NCI-H748 treated with DMSO at 0.1 percent for 48 hours (cell line): ENCODE data around the gene TMEM145.

ENCODE experiments used
- DNase-seq: peaks from one replicate; lab custom pipeline; 2025; lab: John Stamatoyannopoulos, UW

The TMEM145 gene

DNA sequence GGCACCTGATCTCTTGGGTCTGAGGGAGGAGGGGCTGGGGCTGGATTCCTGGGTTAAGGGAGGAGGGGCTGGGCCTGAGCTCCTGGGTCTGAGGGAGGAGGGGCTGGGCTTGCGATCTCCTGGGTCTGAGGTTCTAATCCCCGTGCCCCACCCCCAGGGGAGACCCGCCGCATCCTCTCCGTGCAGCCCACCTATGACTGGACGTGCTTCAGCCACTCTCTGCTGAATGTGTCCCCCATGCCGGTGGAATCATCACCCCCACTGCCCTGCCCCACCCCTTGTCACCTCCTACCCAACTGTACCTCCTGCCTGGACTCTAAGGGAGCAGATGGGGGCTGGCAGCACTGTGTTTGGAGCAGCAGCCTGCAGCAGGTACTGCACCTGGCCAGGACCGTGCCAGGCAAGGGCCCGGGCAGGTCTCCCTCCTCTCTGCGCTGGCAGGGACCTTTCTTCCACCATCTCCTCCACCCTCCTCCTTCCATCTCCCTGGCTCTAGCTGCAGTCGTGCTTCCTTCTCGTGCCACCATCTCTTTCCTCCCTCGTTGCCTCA is 49.9 kb downstream of the TMEM145 start:
- no peak for DNase-seq

DNA sequence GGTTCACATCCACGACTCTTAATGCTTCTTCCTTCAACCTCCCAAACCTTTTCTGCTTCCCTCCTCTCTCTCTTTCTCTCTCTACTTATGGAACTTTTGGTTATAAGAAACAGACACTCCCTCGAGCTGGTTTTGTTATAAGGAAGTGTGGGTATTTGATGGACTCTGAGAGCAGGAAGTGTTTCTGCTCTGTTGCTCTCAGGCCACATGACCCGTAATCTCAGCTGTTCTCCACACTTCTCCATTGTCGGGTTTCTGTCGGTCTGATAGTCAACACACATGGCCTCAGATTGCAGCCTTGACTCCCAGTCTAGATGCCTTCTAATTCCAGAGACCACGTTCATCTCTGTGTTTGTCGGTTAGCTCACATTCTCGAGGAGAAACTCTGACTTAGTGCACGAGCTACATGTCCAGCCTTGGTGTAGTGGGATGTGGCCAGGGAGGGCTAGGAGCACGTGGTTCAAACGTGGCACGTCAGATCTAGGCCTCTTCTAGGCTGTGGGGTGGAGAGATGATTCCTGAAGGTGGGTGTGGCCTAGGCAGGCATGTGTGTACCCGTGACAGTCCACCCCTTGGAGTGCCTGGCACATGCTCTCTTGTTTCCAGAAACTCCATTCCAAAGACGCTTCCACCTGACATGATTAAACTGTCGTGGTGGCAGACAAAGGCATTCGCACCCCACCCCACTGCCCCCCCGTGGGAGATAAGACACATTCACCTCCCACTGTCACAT is 50.7 kb downstream of the TMEM145 start:
- no peak for DNase-seq

DNA sequence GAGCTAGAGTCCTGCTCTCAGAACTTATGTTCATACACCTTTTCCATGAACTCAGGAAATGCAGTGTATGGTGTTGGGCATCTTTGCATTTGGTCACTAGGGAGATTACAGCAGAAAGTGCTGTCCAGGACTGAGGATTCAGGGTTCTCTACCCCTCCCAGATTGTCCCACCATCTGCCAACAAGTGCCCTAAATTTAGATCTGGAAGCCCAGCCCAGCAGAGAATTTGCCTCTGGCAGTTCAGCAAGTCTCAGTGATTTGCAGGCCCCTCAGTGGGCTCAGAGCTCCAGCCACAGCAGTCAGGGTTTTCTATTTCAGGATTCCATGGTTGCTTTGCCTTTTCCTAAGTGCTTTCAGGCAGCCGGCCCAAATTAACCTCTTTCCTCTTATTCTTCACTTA is 53.6 kb downstream of the TMEM145 start:
- no peak for DNase-seq

DNA sequence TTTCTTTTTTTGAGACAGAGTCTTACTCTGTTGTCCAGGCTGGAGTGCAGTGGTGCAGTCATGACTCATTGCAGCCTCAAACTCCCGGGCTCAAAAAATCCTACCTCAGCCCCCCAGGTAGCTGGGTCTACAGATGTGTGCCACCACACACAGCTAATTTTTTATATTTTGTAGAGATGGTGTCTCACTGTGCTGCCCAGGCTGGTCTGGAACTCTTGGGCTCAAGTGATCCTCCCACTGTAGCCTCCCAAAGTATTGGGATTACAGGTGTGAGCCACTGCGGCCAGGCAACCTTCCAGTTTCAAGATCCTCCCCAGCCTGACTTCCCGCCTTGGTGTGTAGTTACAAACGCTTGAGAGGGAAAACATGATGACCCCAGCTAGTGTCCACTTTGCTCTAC is 54.8 kb downstream of the TMEM145 start:
- DNase-seq, result no peak

DNA sequence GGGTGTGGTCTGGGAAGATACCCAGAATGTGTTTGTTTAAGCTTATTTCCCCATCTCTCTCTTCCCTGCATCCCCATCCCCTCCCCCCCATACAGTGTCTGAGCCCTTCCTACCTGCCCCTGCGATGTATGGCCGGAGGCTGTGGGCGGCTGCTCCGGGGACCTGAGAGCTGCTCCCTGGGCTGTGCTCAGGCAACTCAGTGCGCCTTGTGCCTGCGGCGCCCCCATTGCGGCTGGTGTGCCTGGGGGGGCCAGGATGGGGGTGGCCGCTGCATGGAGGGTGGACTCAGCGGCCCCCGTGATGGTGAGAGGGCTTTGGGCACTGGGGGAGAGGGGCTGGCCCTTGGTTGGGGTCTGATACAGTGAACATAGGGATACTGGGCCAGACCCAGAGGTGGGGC is 55.3 kb downstream of the TMEM145 start:
- no peak for DNase-seq

DNA sequence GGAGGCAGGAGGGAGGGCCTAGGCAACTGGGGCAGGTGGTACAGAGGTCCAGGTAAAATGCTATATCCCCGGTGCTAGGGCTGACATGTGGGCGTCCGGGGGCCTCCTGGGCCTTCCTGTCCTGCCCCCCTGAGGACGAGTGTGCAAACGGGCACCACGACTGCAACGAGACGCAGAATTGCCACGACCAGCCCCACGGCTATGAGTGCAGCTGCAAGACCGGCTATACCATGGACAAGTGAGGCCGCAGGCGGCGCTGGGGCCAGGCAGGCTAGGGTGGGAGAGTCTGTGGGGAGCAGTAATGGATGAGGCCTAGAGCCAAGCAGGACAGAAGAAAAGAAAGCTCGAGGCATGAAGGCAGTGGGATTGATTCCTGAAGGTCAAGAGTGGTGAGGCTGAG is 55.7 kb downstream of the TMEM145 start:
- no peak for DNase-seq

DNA sequence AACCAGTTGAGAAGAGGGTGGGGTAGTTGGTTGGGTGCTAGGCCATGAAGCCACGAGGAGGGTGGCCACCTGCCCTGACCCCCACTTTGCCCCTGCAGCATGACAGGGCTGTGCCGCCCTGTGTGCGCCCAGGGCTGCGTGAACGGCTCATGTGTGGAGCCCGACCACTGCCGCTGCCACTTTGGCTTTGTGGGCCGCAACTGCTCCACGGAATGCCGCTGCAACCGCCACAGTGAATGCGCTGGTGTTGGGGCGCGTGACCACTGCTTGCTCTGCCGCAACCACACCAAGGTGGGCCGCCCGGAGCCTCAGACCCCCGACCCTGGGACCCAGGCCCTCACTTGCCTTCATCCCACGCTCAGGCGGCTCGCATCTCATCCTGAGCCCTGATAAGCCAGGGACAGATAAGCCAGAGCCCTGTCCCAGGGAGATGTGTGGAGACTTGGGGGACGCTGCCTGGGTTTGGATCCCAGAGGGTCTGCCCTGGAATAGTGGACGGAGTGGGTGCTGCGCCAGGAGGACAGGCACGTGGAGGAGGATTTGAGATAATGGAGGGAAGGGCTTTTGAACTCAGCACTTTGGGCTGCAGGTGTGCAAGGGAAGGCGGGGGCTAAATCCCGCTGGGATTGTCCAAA is 56.4 kb downstream of the TMEM145 start:
- no peak for DNase-seq

DNA sequence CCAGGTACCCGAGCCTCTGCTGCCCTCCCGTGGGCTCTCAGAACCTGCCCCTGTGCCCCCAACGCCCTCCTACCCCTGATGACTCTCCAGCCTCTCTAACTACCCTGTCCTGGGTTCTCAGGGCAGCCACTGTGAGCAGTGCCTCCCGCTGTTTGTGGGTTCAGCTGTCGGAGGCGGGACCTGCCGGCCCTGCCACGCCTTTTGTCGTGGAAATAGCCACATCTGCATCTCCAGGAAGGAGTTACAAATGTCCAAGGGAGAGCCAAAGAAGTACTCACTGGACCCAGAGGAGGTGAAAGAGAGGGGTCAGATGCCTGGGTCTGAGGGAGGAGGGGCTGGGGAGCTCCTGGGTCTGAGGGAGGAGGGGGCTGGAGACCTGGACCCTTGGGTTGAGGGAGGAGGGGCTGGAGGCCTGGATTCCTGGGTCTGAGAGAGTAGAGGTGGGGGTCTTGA is 57.0 kb downstream of the TMEM145 start:
- no peak for DNase-seq

DNA sequence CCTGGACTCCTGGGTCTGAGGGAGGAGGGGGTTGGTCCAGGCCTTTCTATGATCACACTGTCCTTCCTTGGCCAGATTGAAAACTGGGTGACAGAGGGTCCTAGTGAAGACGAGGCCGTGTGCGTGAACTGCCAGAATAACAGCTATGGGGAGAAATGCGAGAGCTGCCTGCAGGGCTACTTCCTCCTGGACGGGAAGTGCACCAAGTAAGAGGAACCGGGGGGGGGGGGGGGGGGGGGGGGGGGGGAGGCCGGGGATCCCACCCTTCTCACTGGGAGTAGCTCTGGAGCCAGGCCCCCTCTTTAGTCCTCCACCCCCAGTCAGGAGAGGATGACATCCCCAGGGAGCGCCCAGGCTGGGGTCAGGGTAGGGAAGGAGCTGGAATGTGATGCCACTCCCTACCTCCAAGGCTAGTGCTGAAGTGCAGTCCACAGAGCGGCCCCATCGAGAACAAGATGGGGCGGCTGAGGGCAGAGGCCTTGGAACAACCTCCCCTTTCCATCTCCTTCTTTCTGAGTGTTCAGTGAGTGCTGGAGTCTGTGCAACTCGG is 57.6 kb downstream of the TMEM145 start:
- no peak for DNase-seq
